OCI-LY1 (cell line): ENCODE results near the gene EOGT.

Experiments used
- CTCF ChIP-seq: fragments of 200-600 bp; sonication (generic), shearing (Covaris generic); IDR thresholded peaks from 2 replicates; pipeline ENCODE4 v1.5.1; 2017; ENCODE audit warnings: mild to moderate bottlenecking, antibody characterized with exemption, low read length, moderate library complexity, mixed read lengths
- EZH2 ChIP-seq: fragments of 200-600 bp; sonication (generic), shearing (Covaris generic); IDR thresholded peaks from 2 replicates; pipeline ENCODE4 v1.8.0; 2017; ENCODE audit warnings: borderline replicate concordance, mixed run types, mild to moderate bottlenecking, antibody characterized with exemption, low read length, moderate library complexity, mixed read lengths

GRCh38 chr3:68943753-68944500 lies 69.6 kb downstream of the EOGT start:
- TF ChIP-seq CTCF (no peak), EZH2 (no peak)
